HepG2 (cell line): ENCODE measurements around the gene GIMAP8. TPM values are rescaled to one million over a fixed set of nuclear protein-coding genes. Genes with fewer than 3 reads are reported as not detected.
"Not testable (repeated sequence)": the region's sequence is repeated elsewhere in the genome, so short reads cannot be mapped to it uniquely, and the experiment has no call there.

Experiments used
- ATAC-seq: fragments of 200-7000 bp; cut with Tn5 transposase; 3 replicates; pipeline ENCODE4 v1.9.1; 2020; ENCODE audit warnings: mild to moderate bottlenecking, moderate library complexity
- BruUV-seq: library from RNA; stranded (reverse); fragments of 400-500 nt; replicated peaks from 2 replicates; lab custom pipeline; 2021; lab: Mats Ljungman, UMichigan
- CTCF ChIA-PET: fragments of 300-600 bp; formaldehyde crosslinking; extraction: SDS; loops from one replicate; lab custom pipeline; 2021; ENCODE audit warnings: low total read pairs, inconsistent platforms, low intra/inter-chr PET ratio; lab: Yijun Ruan, JAX
- POLR2A ChIA-PET: fragments of 350-600 bp; sonication (Branson Sonifier 250); formaldehyde crosslinking; loops from one replicate; lab custom pipeline; 2020; ENCODE audit warnings: antibody characterized with exemption, inconsistent platforms; lab: Yijun Ruan, JAX
- DNase-seq: peaks from one replicate; pipeline ENCODE4 v3.0.0-alpha.2; 2015; ENCODE audit warnings: low spot score
- FAIRE-seq: peaks from 3 replicates; lab custom pipeline; 2011; peaks lifted over from hg19 to GRCh38; lab: Jason Lieb, UNC
- H2AFZ ChIP-seq: one replicate; pipeline ENCODE4 v1.6.1; 2011; ENCODE audit warnings: low read length, inconsistent platforms
- H3K27ac ChIP-seq: fragments of 300-600 bp; 3 replicates; pipeline ENCODE4 v1.8.0; 2011; ENCODE audit warnings: mixed run types, mild to moderate bottlenecking, mixed read lengths, low read length, inconsistent platforms; ENCODE audit not compliant: insufficient read depth; ENCODE audit errors: extremely low read length
- H3K27me3 ChIP-seq, 2 experiments: fragments of 200-600 bp in 1 of 2; 2 replicates in 1 of 2; 3 replicates in 1 of 2; pipeline versions ENCODE4 v1.6.0 to v1.8.0; 2011; ENCODE audit warnings: low read length in 2 of 2, mild to moderate bottlenecking in 2 of 2, moderate library complexity in 2 of 2, inconsistent platforms in 1 of 2; ENCODE audit not compliant: insufficient read depth in 2 of 2, control insufficient read depth in 1 of 2
- H3K36me3 ChIP-seq, 2 experiments: fragments of 200-600 bp in 1 of 2; replicated peaks in 1 of 2; 2 replicates in 1 of 2; 3 replicates in 1 of 2; pipeline versions ENCODE4 v1.5.1 to v1.8.0; 2011; ENCODE audit warnings: low read length in 2 of 2, inconsistent platforms in 1 of 2; ENCODE audit not compliant: insufficient read depth in 2 of 2, control insufficient read depth in 1 of 2
- H3K4me1 ChIP-seq: 2 replicates; pipeline ENCODE4 v1.5.1; 2012; ENCODE audit warnings: low read length, inconsistent platforms; ENCODE audit not compliant: insufficient read depth
- H3K4me2 ChIP-seq: 2 replicates; pipeline ENCODE4 v1.6.0; 2011; ENCODE audit warnings: low read depth, low read length, inconsistent platforms
- H3K4me3 ChIP-seq, 3 experiments: fragments of 200-600 bp in 1 of 3; sonication (generic), shearing (Covaris generic) in 1 of 3; replicated peaks in 1 of 3; 2 replicates each; pipeline ENCODE4 v1.5.1; 2011 to 2016; ENCODE audit warnings: low read length in 3 of 3, inconsistent platforms in 2 of 3, low read depth in 2 of 3, mild to moderate bottlenecking in 2 of 3, control low read depth in 1 of 3, mixed read lengths in 1 of 3; ENCODE audit not compliant: insufficient read depth in 1 of 3
- H3K79me2 ChIP-seq: one replicate; pipeline ENCODE4 v1.6.1; 2011; ENCODE audit warnings: low read length, inconsistent platforms; ENCODE audit not compliant: insufficient read depth
- H3K9ac ChIP-seq: 2 replicates; pipeline ENCODE4 v1.6.0; 2011; ENCODE audit warnings: mild to moderate bottlenecking, low read depth, low read length, inconsistent platforms; ENCODE audit not compliant: insufficient read depth
- H3K9me3 ChIP-seq: 2 replicates; pipeline ENCODE4 v1.5.1; 2012; ENCODE audit warnings: mild to moderate bottlenecking, low read length
- H4K20me1 ChIP-seq: 2 replicates; pipeline ENCODE4 v1.6.0; 2011; ENCODE audit warnings: inconsistent platforms, mild to moderate bottlenecking, low read length, moderate library complexity; ENCODE audit not compliant: insufficient read depth
- FOXC1 ChIP-seq: sonication (generic); formaldehyde crosslinking; IDR thresholded peaks from 2 replicates; pipeline ENCODE4 v1.8.0; 2022; ENCODE audit warnings: mild to moderate bottlenecking, missing genetic modification reagents, borderline replicate concordance
- HNF4A ChIP-seq: sonication (generic); formaldehyde crosslinking; IDR thresholded peaks from 2 replicates; pipeline ENCODE4 v1.4.0; 2020; ENCODE audit warnings: missing genetic modification reagents
- MAFK ChIP-seq, 2 experiments: IDR thresholded peaks in 1 of 2; conservative IDR thresholded peaks in 1 of 2; 2 replicates each; pipeline ENCODE4 v1.6.1; 2011; ENCODE audit warnings: improper control_type of control experiment in 2 of 2, low read length in 2 of 2
- POLR2AphosphoS5 ChIP-seq: IDR thresholded peaks from 2 replicates; pipeline ENCODE4 v1.6.1; 2012; ENCODE audit warnings: low read depth, low read length
- ZBTB38 ChIP-seq: sonication (generic); formaldehyde crosslinking; IDR thresholded peaks from 2 replicates; pipeline ENCODE4 v1.5.1; 2020; ENCODE audit warnings: mild to moderate bottlenecking, missing genetic modification reagents
- ZNF143 ChIP-seq: sonication (generic); formaldehyde crosslinking; IDR thresholded peaks from 2 replicates; pipeline ENCODE4 v1.4.0; 2020; ENCODE audit warnings: missing genetic modification reagents
- ZNF253 ChIP-seq: sonication (generic); formaldehyde crosslinking; IDR thresholded peaks from 2 replicates; pipeline ENCODE4 v1.8.0; 2022; ENCODE audit warnings: mild to moderate bottlenecking, missing genetic modification reagents, borderline replicate concordance
- ZNF432 ChIP-seq: sonication (generic); formaldehyde crosslinking; IDR thresholded peaks from 2 replicates; pipeline ENCODE4 v1.5.0; 2020; ENCODE audit warnings: missing genetic modification reagents, mild to moderate bottlenecking, borderline replicate concordance
- ZNF7 ChIP-seq: IDR thresholded peaks from 2 replicates; pipeline ENCODE4 v1.6.1; 2016; ENCODE audit warnings: missing biosample characterization, missing genetic modification reagents
- WGBS: methylation state at CpG from one replicate; pipeline ENCODE4 v1.1.6; 2017; ENCODE audit warnings: low lambda C conversion rate; 5-methylcytosine and 5-hydroxymethylcytosine counted together
- in situ Hi-C: cut with HindIII; loops from 2 replicates; pipeline ENCODE4 v1.10.0; 2017; ENCODE audit warnings: low pct_unique_long_range_greater_than_20kb; ENCODE audit not compliant: extremely low pct_ligation_motif_present
- intact Hi-C: fragments of 100-400 bp; cut with micrococcal nuclease; formaldehyde crosslinking; loops from one replicate; pipeline ENCODE4 v1.10.0; 2022; ENCODE audit not compliant: unreplicated experiment
- polyA plus RNA-seq, 8 experiments: library from polyadenylated mRNA; depleted of rRNA in 3 of 8; stranded (reverse) in 7 of 8; unstranded in 1 of 8; fragments of >200 nt; fragmentation: Illumina TruSeq in 4 of 8; extraction: Trizol in 4 of 8; gene quantifications; 2 replicates each; pipeline versions ENCODE4 v1.2.1 to v1.2.3, GENCODE V29; 2011 to 2016; ENCODE audit warnings: low read depth in 4 of 8, missing spikeins in 1 of 8, mixed read lengths in 1 of 8; ENCODE audit not compliant: insufficient read depth in 1 of 8
- total RNA-seq, 5 experiments: library from RNA; depleted of rRNA; stranded (reverse); fragments of >200 nt; fragmentation: Illumina TruSeq; extraction: Trizol; gene quantifications; 2 replicates each; pipeline ENCODE4 v1.2.3, GENCODE V29; 2016; ENCODE audit warnings: low read depth in 1 of 5
- TF ChIP-seq, protein P1 (sequence below): IDR thresholded peaks from 2 replicates; pipeline ENCODE4 v1.6.1; 2016; ENCODE audit warnings: low read depth, borderline replicate concordance
- TF ChIP-seq, protein P2 (sequence below): sonication (generic); formaldehyde crosslinking; IDR thresholded peaks from 2 replicates; pipeline ENCODE4 v1.8.1; 2023; ENCODE audit warnings: mild to moderate bottlenecking, inconsistent platforms, moderate library complexity, missing genetic modification reagents, borderline replicate concordance

GIMAP8 gene
- total and polyA plus RNA-seq, 2 of the 13 experiments (the other 11 are each of a cell fraction or from before 2014, with no cell fraction given), result not detected

DNA sequence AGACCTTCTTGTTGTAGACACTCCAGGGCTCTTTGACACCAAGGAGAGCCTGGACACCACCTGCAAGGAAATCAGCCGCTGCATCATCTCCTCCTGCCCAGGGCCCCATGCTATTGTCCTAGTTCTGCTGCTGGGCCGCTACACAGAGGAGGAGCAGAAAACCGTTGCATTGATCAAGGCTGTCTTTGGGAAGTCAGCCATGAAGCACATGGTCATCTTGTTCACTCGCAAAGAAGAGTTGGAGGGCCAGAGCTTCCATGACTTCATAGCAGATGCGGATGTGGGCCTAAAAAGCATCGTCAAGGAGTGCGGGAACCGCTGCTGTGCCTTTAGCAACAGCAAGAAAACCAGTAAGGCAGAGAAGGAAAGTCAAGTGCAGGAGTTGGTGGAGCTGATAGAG, 69.7 kb downstream of the GIMAP8 start (continued):
- TF ChIP-seq, protein P1, sequence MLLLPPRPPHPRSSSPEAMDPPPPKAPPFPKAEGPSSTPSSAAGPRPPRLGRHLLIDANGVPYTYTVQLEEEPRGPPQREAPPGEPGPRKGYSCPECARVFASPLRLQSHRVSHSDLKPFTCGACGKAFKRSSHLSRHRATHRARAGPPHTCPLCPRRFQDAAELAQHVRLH (CRISPR knock-in tag), result no peak

DNA sequence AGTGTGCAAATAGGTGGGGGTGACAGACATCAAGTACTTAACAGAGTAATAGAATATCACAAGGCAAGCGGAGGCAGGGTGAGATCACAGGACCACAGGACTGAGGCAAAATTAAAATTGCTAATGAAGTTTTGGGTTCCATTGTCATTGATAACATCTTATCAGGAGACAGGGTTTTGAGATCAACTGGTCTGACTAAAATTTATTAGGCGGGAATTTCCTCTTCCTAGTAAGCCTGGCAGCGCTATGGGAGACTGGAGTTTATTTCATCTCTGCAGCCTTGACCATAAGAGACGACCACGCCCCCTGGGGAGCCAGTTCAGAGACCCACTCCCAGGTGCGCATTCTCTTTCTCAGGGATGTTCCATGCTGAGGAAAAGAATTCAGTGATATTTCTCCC, 72.5 kb downstream of the GIMAP8 start:
- ATAC-seq, H3K9ac ChIP-seq, H3K4me3 ChIP-seq, H4K20me1 ChIP-seq, H2AFZ ChIP-seq, H3K4me1 ChIP-seq, intact Hi-C loops, in situ Hi-C loops, POLR2A ChIA-PET, H3K79me2 ChIP-seq, BruUV-seq, FAIRE-seq, DNase-seq, H3K27ac ChIP-seq, H3K9me3 ChIP-seq, CTCF ChIA-PET, H3K27me3 ChIP-seq, H3K4me2 ChIP-seq, H3K36me3 ChIP-seq: not testable (repeated sequence)
- 58% methylated on average over 6 of the region's 6 CpGs for WGBS

DNA sequence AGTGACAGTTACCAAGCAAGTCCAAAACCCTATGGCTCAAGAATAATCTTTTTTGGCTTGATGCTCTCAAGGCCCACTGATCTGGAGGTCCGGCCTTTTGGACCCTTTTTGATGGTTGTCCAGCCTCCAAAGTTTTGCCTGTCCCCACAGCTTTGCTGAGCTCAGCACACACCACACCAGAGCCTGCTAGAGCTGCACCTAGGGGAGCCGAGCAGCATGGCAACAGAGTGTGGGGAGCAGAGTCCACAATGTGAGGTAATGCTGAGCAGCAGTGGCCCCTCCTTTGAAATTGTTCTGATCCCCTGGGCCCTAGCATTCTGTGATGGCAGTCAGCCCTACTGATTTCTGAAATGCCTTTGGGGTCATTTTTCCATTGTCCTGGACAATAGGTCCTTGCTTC, 73.6 kb downstream of the GIMAP8 start:
- no TSS peak for BruUV-seq
- DNase-seq, result no peak
- H4K20me1 ChIP-seq, result no peaks in the 10 kb centered on the region
- H3K27me3 ChIP-seq, result peaks cover 0 to 8% of the 10 kb centered on the region in 2 experiments; a peak in 1 of 5 replicates
- in situ Hi-C loops (no loop called here), intact Hi-C loops (no loop called here)
- no peak for TF ChIP-seq ZNF143 (CRISPR knock-in tag)
- TF ChIP-seq POLR2AphosphoS5, result no peak
- TF ChIP-seq ZNF432 (CRISPR knock-in tag), result no peak
- TF ChIP-seq ZNF253, result no peak
- no peak for TF ChIP-seq FOXC1 (CRISPR knock-in tag)
- TF ChIP-seq MAFK (conservative IDR thresholded peaks at IDR 0.05 in 1 of 2, IDR thresholded peaks at IDR 0.05 in 1 of 2; ENCODE audit: low read length in 2 of 2), result peak; percentile 38 to 68
- TF ChIP-seq HNF4A (CRISPR knock-in tag), result peak; percentile 50
- no peak for TF ChIP-seq ZBTB38 (CRISPR knock-in tag)
- TF ChIP-seq ZNF7 (CRISPR knock-in tag), result no peak
- TF ChIP-seq, protein P2, sequence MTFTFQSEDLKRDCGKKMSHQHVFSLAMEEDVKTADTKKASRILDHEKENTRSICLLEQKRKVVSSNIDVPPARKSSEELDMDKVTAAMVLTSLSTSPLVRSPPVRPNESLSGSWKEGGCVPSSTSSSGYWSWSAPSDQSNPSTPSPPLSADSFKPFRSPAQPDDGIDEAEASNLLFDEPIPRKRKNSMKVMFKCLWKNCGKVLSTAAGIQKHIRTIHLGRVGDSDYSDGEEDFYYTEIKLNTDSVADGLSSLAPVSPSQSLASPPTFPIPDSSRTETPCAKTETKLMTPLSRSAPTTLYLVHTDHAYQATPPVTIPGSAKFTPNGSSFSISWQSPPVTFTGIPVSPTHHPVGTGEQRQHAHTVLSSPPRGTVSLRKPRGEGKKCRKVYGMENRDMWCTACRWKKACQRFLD (CRISPR knock-in tag), result no peak
- no peaks in the 10 kb centered on the region for H3K36me3 ChIP-seq
- no peak overlapping the region for H3K9ac ChIP-seq
- peak; percentile 80 for ATAC-seq
- H3K79me2 ChIP-seq, result no peaks in the 10 kb centered on the region
- no peaks in the 10 kb centered on the region for H3K4me1 ChIP-seq
- no peak overlapping the region for H2AFZ ChIP-seq
- H3K9me3 ChIP-seq, result peaks cover 3% of the 10 kb centered on the region; the same call in 1 of the 2 replicates
- ChIA-PET POLR2A (no interaction called here), CTCF (no interaction called here)
- no peak overlapping the region for H3K27ac ChIP-seq
- no peak overlapping the region for H3K4me3 ChIP-seq
- no peak overlapping the region for H3K4me2 ChIP-seq
- 0% methylated on average over 2 of the region's 2 CpGs for WGBS
- FAIRE-seq, result no peak
